A549 (cell line): ENCODE measurements around the gene IFT25.

Source experiments
- CTCF ChIP-seq: fragments of >200 bp; sonication (Bioruptor Twin); formaldehyde crosslinking; IDR thresholded peaks from 3 replicates; pipeline ENCODE4 v1.5.1; 2016
- POLR2A ChIP-seq: IDR thresholded peaks from 2 replicates; pipeline ENCODE4 v1.6.1; 2012; ENCODE audit warnings: mild to moderate bottlenecking, low read length
- RAD21 ChIP-seq, 2 experiments: fragments of >200 bp in 1 of 2; sonication (Bioruptor Twin) in 1 of 2; formaldehyde crosslinking in 1 of 2; IDR thresholded peaks in 1 of 2; conservative IDR thresholded peaks in 1 of 2; 2 replicates in 1 of 2; 3 replicates in 1 of 2; pipeline ENCODE4 v1.6.1; 2012 to 2018; ENCODE audit warnings: inconsistent platforms in 1 of 2
- RFX5 ChIP-seq: fragments of 450-650 bp; IDR thresholded peaks from 2 replicates; pipeline ENCODE4 v1.7.1; 2014; ENCODE audit warnings: antibody characterized with exemption, mild to moderate bottlenecking, moderate library complexity

- TF ChIP-seq RAD21 (conservative IDR thresholded peaks at IDR 0.05 in 1 of 2, IDR thresholded peaks at IDR 0.05 in 1 of 2) (no peak), RFX5 (no peak), POLR2A (no peak), CTCF (no peak)
Measured at GRCh38 chr1:53943490-53944043, 1.9 kb downstream of the IFT25 start.
